ENCODE measurements around the gene KLRF2. TPM values are rescaled to one million over a fixed set of nuclear protein-coding genes. Genes with fewer than 3 reads are reported as not detected.

Gene KLRF2
- total and polyA plus RNA-seq, 2 of the 8 experiments (the other 6 are each of a cell fraction or from before 2014, with no cell fraction given) = not detected

- TF ChIP-seq SUZ12 (IDR thresholded peaks at IDR 0.05; ENCODE audit: low read length) (no peak), MAFK (IDR thresholded peaks at IDR 0.05; ENCODE audit: low read depth, low read length) (no peak), CBX5 (IDR thresholded peaks at IDR 0.05; ENCODE audit: low read depth, low read length) (no peak), EP300 (IDR thresholded peaks at IDR 0.05; ENCODE audit: borderline replicate concordance in 1 of 2, low read depth in 2 of 2, low read length in 2 of 2) (peak in 1 of 2 experiments; percentile 90; a peak in 1 of 3 replicates), TBP (IDR thresholded peaks at IDR 0.05; ENCODE audit: low read depth, low read length) (peak; percentile 96), TAF7 (optimal IDR thresholded peaks at IDR 0.05; ENCODE audit: borderline replicate concordance, low read depth, low read length) (peak; percentile 96), HDAC6 (IDR thresholded peaks at IDR 0.05; ENCODE audit: low read depth, low read length) (no peak), PHF8 (conservative IDR thresholded peaks at IDR 0.05; ENCODE audit: low read depth, low read length) (peak; percentile 50; the same call in 1 of the 2 replicates), TCF12 (IDR thresholded peaks at IDR 0.05; ENCODE audit: low read depth, low read length) (0 out of 2 replicates have a peak, but pooled peaks have one; percentile 10), CREB1 (IDR thresholded peaks at IDR 0.05) (peak; percentile 30), POLR2A (IDR thresholded peaks at IDR 0.05; ENCODE audit: control extremely low read depth in 1 of 2, low read depth in 2 of 2, low read length in 2 of 2) (peak; percentile 79 to 86)
- TF ChIP-seq, protein P1, sequence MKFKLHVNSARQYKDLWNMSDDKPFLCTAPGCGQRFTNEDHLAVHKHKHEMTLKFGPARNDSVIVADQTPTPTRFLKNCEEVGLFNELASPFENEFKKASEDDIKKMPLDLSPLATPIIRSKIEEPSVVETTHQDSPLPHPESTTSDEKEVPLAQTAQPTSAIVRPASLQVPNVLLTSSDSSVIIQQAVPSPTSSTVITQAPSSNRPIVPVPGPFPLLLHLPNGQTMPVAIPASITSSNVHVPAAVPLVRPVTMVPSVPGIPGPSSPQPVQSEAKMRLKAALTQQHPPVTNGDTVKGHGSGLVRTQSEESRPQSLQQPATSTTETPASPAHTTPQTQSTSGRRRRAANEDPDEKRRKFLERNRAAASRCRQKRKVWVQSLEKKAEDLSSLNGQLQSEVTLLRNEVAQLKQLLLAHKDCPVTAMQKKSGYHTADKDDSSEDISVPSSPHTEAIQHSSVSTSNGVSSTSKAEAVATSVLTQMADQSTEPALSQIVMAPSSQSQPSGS (IDR thresholded peaks at IDR 0.05; ENCODE audit: low read length) = peak; percentile 85
- TF ChIP-seq, protein P2, sequence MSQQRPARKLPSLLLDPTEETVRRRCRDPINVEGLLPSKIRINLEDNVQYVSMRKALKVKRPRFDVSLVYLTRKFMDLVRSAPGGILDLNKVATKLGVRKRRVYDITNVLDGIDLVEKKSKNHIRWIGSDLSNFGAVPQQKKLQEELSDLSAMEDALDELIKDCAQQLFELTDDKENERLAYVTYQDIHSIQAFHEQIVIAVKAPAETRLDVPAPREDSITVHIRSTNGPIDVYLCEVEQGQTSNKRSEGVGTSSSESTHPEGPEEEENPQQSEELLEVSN (IDR thresholded peaks at IDR 0.05) = peak; percentile 63; the same call in 1 of the 2 replicates
These were observed 29.6 kb downstream of the KLRF2 start (continued) for GRCh38 chr12:9910716-9911421.
